Osteoblast (primary cell): ENCODE data around the gene UBIAD1. TPM values are rescaled to one million over a fixed set of nuclear protein-coding genes. Genes with fewer than 3 reads are reported as not detected.

Source experiments
- DNase-seq: peaks from one replicate; pipeline ENCODE4 v3.0.0; 2011; ENCODE audit warnings: low spot score, mixed read lengths; ENCODE audit not compliant: insufficient read length; ENCODE audit errors: missing footprints
- H2AFZ ChIP-seq: 2 replicates; pipeline ENCODE4 v1.6.0; 2011; ENCODE audit warnings: mild to moderate bottlenecking, low read length
- H3K27ac ChIP-seq: 2 replicates; pipeline ENCODE4 v1.5.1; 2011; ENCODE audit warnings: mild to moderate bottlenecking, low read depth, low read length, moderate library complexity
- H3K27me3 ChIP-seq: 2 replicates; pipeline ENCODE4 v1.6.0; 2012; ENCODE audit warnings: mild to moderate bottlenecking, control low read depth, inconsistent platforms, low read length, moderate library complexity; ENCODE audit not compliant: insufficient read depth
- H3K36me3 ChIP-seq: 2 replicates; pipeline ENCODE4 v1.5.1; 2011; ENCODE audit warnings: mild to moderate bottlenecking, low read length, control low read depth, moderate library complexity; ENCODE audit not compliant: insufficient read depth
- H3K4me1 ChIP-seq: 2 replicates; pipeline ENCODE4 v1.5.1; 2011; ENCODE audit warnings: mild to moderate bottlenecking, low read length, control low read depth, moderate library complexity; ENCODE audit not compliant: insufficient read depth
- H3K4me2 ChIP-seq: 2 replicates; pipeline ENCODE4 v1.6.0; 2011; ENCODE audit warnings: mild to moderate bottlenecking, low read length; ENCODE audit not compliant: insufficient read depth
- H3K4me3 ChIP-seq: fragments of 200-600 bp; sonication (generic); 3 replicates; pipeline ENCODE4 v1.5.1; 2012; ENCODE audit warnings: mild to moderate bottlenecking, low read length, inconsistent platforms; ENCODE audit not compliant: insufficient read depth
- H3K79me2 ChIP-seq: 2 replicates; pipeline ENCODE4 v1.6.0; 2012; ENCODE audit warnings: mild to moderate bottlenecking, low read length, control low read depth, inconsistent platforms; ENCODE audit not compliant: insufficient read depth
- H3K9me3 ChIP-seq: 2 replicates; pipeline ENCODE4 v1.5.1; 2011; ENCODE audit warnings: low read depth, low read length, control low read depth
- H4K20me1 ChIP-seq: 2 replicates; pipeline ENCODE4 v1.6.0; 2012; ENCODE audit warnings: mild to moderate bottlenecking, low read length, control low read depth; ENCODE audit not compliant: insufficient read depth
- total RNA-seq: library from RNA; depleted of rRNA; stranded (reverse); fragments of >200 nt; gene quantifications from 2 replicates; pipeline ENCODE4 v1.2.3, GENCODE V29; 2012
- TF ChIP-seq, protein P1 (sequence below): IDR thresholded peaks from 2 replicates; pipeline ENCODE4 v1.5.1; 2011; ENCODE audit warnings: mild to moderate bottlenecking, low read depth, low read length, moderate library complexity; ENCODE audit errors: extremely low read depth

UBIAD1 gene
- total RNA-seq, 1 donor: 10.5 TPM

DNA sequence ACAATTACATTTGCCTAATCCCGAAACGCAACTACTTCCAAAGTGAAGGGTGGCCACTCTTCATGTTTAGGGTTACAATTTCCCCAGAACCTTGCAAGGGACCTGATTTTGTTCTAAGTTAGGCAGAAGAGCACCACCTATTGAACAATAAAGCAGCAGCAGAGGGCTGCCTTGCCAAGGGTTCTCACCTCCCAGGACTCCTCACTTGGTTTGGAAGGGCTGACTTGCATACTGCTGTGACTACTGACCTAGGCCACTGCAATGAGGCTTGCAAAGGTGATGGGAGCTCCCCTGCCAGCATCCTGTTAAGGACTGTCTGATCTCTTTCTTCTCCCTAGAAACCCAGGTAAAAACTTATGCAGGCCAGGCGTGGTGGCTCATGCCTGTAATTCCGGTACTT, 24.8 kb upstream of the UBIAD1 start:
- no peak overlapping the region for H3K4me2 ChIP-seq
- no peak overlapping the region for H3K27ac ChIP-seq
- H3K4me1 ChIP-seq: no peaks in the 10 kb centered on the region
- H3K36me3 ChIP-seq: peaks cover 49% of the 10 kb centered on the region
- H3K79me2 ChIP-seq: no peaks in the 10 kb centered on the region
- no peak overlapping the region for H3K4me3 ChIP-seq
- DNase-seq: peak; percentile 67
- TF ChIP-seq, protein P1, sequence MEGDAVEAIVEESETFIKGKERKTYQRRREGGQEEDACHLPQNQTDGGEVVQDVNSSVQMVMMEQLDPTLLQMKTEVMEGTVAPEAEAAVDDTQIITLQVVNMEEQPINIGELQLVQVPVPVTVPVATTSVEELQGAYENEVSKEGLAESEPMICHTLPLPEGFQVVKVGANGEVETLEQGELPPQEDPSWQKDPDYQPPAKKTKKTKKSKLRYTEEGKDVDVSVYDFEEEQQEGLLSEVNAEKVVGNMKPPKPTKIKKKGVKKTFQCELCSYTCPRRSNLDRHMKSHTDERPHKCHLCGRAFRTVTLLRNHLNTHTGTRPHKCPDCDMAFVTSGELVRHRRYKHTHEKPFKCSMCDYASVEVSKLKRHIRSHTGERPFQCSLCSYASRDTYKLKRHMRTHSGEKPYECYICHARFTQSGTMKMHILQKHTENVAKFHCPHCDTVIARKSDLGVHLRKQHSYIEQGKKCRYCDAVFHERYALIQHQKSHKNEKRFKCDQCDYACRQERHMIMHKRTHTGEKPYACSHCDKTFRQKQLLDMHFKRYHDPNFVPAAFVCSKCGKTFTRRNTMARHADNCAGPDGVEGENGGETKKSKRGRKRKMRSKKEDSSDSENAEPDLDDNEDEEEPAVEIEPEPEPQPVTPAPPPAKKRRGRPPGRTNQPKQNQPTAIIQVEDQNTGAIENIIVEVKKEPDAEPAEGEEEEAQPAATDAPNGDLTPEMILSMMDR: no peak
- H2AFZ ChIP-seq: no peak overlapping the region
- no peaks in the 10 kb centered on the region for H4K20me1 ChIP-seq
- H3K27me3 ChIP-seq: no peaks in the 10 kb centered on the region
- H3K9me3 ChIP-seq: no peaks in the 10 kb centered on the region

DNA sequence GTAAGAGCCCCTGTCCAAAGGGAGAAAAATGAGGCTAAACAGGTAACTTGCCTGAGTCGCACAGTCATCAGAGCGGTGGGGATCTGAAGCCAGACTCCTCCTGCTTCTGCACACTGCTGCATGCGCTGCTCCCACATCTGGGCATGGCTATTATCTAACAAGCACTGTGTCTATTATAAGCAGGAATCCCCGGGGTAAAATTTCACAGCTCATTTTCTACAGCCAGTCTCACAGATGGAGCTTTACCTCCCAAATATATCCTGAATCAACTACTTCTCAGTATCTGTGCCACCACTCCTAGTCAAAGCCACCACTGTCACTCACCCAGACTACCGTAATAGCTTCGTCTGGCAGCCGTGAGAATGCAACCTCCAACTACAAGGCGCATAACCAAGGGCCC, 20.5 kb upstream of the UBIAD1 start:
- no peaks in the 10 kb centered on the region for H3K4me1 ChIP-seq
- H4K20me1 ChIP-seq: no peaks in the 10 kb centered on the region
- H3K27ac ChIP-seq: no peak overlapping the region

DNA sequence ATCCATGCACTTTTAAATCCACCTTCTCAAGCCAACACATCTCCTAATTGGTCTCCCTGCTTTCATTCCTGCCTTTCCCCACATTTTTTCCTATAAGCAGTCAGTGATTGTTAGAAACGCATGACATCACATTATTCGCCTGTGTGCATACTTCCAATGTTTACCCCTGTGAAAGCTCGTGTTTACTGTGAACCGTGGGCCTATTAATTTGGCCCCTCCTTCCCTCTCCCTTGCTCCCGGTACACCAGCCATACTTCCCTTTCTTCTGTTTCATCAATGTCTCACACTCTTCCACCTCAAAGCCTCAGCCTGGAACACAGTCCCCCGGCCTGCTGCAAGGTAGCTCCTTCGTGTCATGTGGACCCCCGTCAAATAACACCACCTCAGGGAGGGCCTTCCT, 19.8 kb upstream of the UBIAD1 start:
- H3K79me2 ChIP-seq: no peaks in the 10 kb centered on the region
- H3K4me1 ChIP-seq: no peaks in the 10 kb centered on the region
- no peaks in the 10 kb centered on the region for H3K27me3 ChIP-seq
- no peak overlapping the region for H3K4me3 ChIP-seq
- no peak overlapping the region for H2AFZ ChIP-seq
- peaks cover 61% of the 10 kb centered on the region for H3K36me3 ChIP-seq
- peak; percentile 51 for DNase-seq
- no peak overlapping the region for H3K4me2 ChIP-seq
- no peaks in the 10 kb centered on the region for H3K9me3 ChIP-seq
- no peak overlapping the region for H3K27ac ChIP-seq
- TF ChIP-seq, protein P1: no peak
- H4K20me1 ChIP-seq: no peaks in the 10 kb centered on the region

More for the DNA sequence above, 20.5 kb upstream of the UBIAD1 start:
- H3K4me3 ChIP-seq: no peak overlapping the region
- TF ChIP-seq, protein P1: no peak
- no peak overlapping the region for H2AFZ ChIP-seq
- no peak overlapping the region for H3K4me2 ChIP-seq
- DNase-seq: no peak
- H3K9me3 ChIP-seq: no peaks in the 10 kb centered on the region
- H3K27me3 ChIP-seq: no peaks in the 10 kb centered on the region
- no peaks in the 10 kb centered on the region for H3K79me2 ChIP-seq
- H3K36me3 ChIP-seq: peaks cover 62% of the 10 kb centered on the region

DNA sequence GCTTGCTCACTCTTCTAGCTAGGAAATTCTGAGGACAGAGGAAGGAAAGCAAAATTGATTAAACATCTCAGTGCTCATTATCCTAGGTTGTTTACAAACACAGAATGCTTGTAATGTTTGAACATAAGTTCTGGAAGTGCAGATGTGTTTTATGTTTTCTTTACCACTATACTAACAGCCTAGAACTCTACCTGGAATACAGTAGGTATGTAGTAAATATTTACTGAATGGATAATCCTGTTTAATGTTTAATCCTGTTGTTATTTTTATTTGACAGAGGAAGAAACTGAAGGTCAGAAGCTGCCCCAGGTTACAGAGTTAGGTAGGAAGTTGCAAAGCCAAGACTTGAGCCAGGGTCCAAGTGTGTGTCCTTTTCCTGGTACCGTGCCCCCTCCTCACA, 16.7 kb upstream of the UBIAD1 start:
- Histone ChIP-seq H3K9me3 (no peaks in the 10 kb centered on the region), H3K4me1 (no peaks in the 10 kb centered on the region), H4K20me1 (no peaks in the 10 kb centered on the region), H3K4me2 (no peak overlapping the region), H3K27me3 (no peaks in the 10 kb centered on the region), H2AFZ (no peak overlapping the region), H3K79me2 (peaks cover 9% of the 10 kb centered on the region), H3K36me3 (peaks cover 67% of the 10 kb centered on the region), H3K4me3 (no peak overlapping the region), H3K27ac (no peak overlapping the region)
- TF ChIP-seq, protein P1: no peak
- DNase-seq: no peak
